Left lung (tissue), 10 donors: ENCODE results near the gene JPH3. TPM values are rescaled to one million over a fixed set of nuclear protein-coding genes. Genes with fewer than 3 reads are reported as not detected.

Source experiments
- ATAC-seq: fragments of 200-7000 bp; cut with Tn5 transposase; one replicate; pipeline ENCODE4 v1.9.1; 2020; ENCODE audit warnings: moderate library complexity
- DNase-seq, 4 donors: peaks; one replicate each; pipeline ENCODE4 v3.0.0-alpha.2; 2013 to 2020
- H3K27ac ChIP-seq, 2 donors: fragments of 200-600 bp; sonication (generic) in 1 of 2; one replicate each; pipeline versions ENCODE4 v1.5.0 to v1.8.0; 2020 to 2021
- H3K27me3 ChIP-seq, 2 donors: fragments of 200-600 bp; sonication (generic) in 1 of 2; one replicate each; pipeline versions ENCODE4 v1.5.0 to v1.8.0; 2020 to 2021
- H3K36me3 ChIP-seq, 2 donors: fragments of 200-600 bp; sonication (generic) in 1 of 2; one replicate each; pipeline versions ENCODE4 v1.5.0 to v1.8.0; 2020 to 2021
- H3K4me1 ChIP-seq, 2 donors: fragments of 200-600 bp; one replicate each; pipeline ENCODE4 v1.8.0; 2021
- H3K4me3 ChIP-seq, 2 donors: fragments of 200-600 bp; sonication (generic) in 1 of 2; one replicate each; pipeline versions ENCODE4 v1.5.0 to v1.8.0; 2020 to 2021; ENCODE audit warnings: mild to moderate bottlenecking in 1 of 2
- H3K9me3 ChIP-seq, 2 donors: fragments of 200-600 bp; sonication (generic) in 1 of 2; one replicate each; pipeline versions ENCODE4 v1.5.0 to v1.8.0; 2020 to 2021
- CTCF ChIP-seq, 2 donors: fragments of 200-600 bp; sonication (generic) in 1 of 2; IDR thresholded peaks; one replicate each; pipeline versions ENCODE4 v1.5.0 to v1.8.0; 2021; ENCODE audit warnings: antibody characterized with exemption in 2 of 2
- intact Hi-C, 2 donors: fragments of 100-400 bp; cut with DNase I; formaldehyde crosslinking; loops; one replicate each; pipeline versions ENCODE4 v1.11.2 to v1.14.2; 2022
- polyA plus RNA-seq, 6 donors: library from polyadenylated mRNA; unstranded; fragments of 120-200 nt; gene quantifications; one replicate each; pipeline ENCODE4 v1.2.1, GENCODE V29; 2013; ENCODE audit not compliant: insufficient read length in 6 of 6
- total RNA-seq, 2 donors: library from RNA; stranded (reverse); fragmentation: NEBNext Ultra II Directional; extraction: Animal tissue kit (Norgen Biotek cat#: 25700); gene quantifications; one replicate each; pipeline ENCODE4 v1.2.1, GENCODE V29; 2021
- donor health status: DM: no; HTN: yes; CAD: no.
- donor health status: DM: no; HTN: no; CAD: no.

Gene JPH3
- total and polyA plus RNA-seq, 8 donors = 0.06 to 2.5 (median 1.2) TPM; not detected in 1

- Histone ChIP-seq H3K9me3 (no peaks in the 10 kb centered on the region), H3K27me3 (peaks cover 0 to 85% of the 10 kb centered on the region in 2 donors), H3K4me1 (peaks cover 0 to 10% of the 10 kb centered on the region in 2 donors), H3K27ac (peak overlapping the region; percentile 59 to 85), H3K4me3 (no peak overlapping the region), H3K36me3 (no peaks in the 10 kb centered on the region)
- DNase-seq (peak in 3 of 4 donors; percentile 62 to 75 (median 63)), ATAC-seq (peak; percentile 63)
- TF ChIP-seq CTCF (IDR thresholded peaks at IDR 0.05) = no peak
- intact Hi-C loops = no loop called here
These were observed 19.9 kb upstream of the JPH3 start for GRCh38 chr16:87582216-87582965.

GRCh38 chr16:87582966-87583325, 19.4 kb upstream of the JPH3 start:
- Histone ChIP-seq H3K4me1 (peaks cover 0 to 10% of the 10 kb centered on the region in 2 donors), H3K36me3 (no peaks in the 10 kb centered on the region), H3K4me3 (no peak overlapping the region), H3K9me3 (no peaks in the 10 kb centered on the region), H3K27ac (peak overlapping the region; percentile 59 to 85), H3K27me3 (peaks cover 0 to 85% of the 10 kb centered on the region in 2 donors)
- ATAC-seq (no peak), DNase-seq (no peak)
- intact Hi-C loops = no loop called here
- no peak for TF ChIP-seq CTCF (IDR thresholded peaks at IDR 0.05)

GRCh38 chr16:87583453-87584131, 18.7 kb upstream of the JPH3 start:
- Histone ChIP-seq H3K4me3 (no peak overlapping the region), H3K27me3 (peaks cover 0 to 86% of the 10 kb centered on the region in 2 donors), H3K27ac (no peak overlapping the region), H3K9me3 (no peaks in the 10 kb centered on the region), H3K4me1 (peaks cover 0 to 10% of the 10 kb centered on the region in 2 donors), H3K36me3 (no peaks in the 10 kb centered on the region)
- DNase-seq = peak in 1 of 4 donors; percentile 55
- no peak for TF ChIP-seq CTCF (IDR thresholded peaks at IDR 0.05)
- intact Hi-C loops = no loop called here
- no peak for ATAC-seq

- peaks cover 0 to 86% of the 10 kb centered on the region in 2 donors for H3K27me3 ChIP-seq
- H3K4me1 ChIP-seq = peaks cover 0 to 10% of the 10 kb centered on the region in 2 donors
- intact Hi-C loops = no loop called here
- no peak for TF ChIP-seq CTCF (IDR thresholded peaks at IDR 0.05)
- no peak overlapping the region for H3K4me3 ChIP-seq
- peak in 1 of 4 donors; percentile 18 for DNase-seq
- no peaks in the 10 kb centered on the region for H3K36me3 ChIP-seq
- ATAC-seq = no peak
- H3K27ac ChIP-seq = no peak overlapping the region
- no peaks in the 10 kb centered on the region for H3K9me3 ChIP-seq
These were observed 18.0 kb upstream of the JPH3 start for GRCh38 chr16:87584271-87584670.

- ATAC-seq (no peak), DNase-seq (peak in 1 of 4 donors; percentile 39)
- no peak for TF ChIP-seq CTCF (IDR thresholded peaks at IDR 0.05)
- intact Hi-C loops = no loop called here
- Histone ChIP-seq H3K36me3 (no peaks in the 10 kb centered on the region), H3K4me1 (peaks cover 0 to 10% of the 10 kb centered on the region in 2 donors), H3K27ac (no peak overlapping the region), H3K27me3 (peaks cover 0 to 90% of the 10 kb centered on the region in 2 donors), H3K4me3 (no peak overlapping the region), H3K9me3 (no peaks in the 10 kb centered on the region)
These were observed 17.3 kb upstream of the JPH3 start for GRCh38 chr16:87584975-87585374.
